ENCODE results near the gene ODAD4.

The ODAD4 gene, protein sequence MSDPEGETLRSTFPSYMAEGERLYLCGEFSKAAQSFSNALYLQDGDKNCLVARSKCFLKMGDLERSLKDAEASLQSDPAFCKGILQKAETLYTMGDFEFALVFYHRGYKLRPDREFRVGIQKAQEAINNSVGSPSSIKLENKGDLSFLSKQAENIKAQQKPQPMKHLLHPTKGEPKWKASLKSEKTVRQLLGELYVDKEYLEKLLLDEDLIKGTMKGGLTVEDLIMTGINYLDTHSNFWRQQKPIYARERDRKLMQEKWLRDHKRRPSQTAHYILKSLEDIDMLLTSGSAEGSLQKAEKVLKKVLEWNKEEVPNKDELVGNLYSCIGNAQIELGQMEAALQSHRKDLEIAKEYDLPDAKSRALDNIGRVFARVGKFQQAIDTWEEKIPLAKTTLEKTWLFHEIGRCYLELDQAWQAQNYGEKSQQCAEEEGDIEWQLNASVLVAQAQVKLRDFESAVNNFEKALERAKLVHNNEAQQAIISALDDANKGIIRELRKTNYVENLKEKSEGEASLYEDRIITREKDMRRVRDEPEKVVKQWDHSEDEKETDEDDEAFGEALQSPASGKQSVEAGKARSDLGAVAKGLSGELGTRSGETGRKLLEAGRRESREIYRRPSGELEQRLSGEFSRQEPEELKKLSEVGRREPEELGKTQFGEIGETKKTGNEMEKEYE

DNA sequence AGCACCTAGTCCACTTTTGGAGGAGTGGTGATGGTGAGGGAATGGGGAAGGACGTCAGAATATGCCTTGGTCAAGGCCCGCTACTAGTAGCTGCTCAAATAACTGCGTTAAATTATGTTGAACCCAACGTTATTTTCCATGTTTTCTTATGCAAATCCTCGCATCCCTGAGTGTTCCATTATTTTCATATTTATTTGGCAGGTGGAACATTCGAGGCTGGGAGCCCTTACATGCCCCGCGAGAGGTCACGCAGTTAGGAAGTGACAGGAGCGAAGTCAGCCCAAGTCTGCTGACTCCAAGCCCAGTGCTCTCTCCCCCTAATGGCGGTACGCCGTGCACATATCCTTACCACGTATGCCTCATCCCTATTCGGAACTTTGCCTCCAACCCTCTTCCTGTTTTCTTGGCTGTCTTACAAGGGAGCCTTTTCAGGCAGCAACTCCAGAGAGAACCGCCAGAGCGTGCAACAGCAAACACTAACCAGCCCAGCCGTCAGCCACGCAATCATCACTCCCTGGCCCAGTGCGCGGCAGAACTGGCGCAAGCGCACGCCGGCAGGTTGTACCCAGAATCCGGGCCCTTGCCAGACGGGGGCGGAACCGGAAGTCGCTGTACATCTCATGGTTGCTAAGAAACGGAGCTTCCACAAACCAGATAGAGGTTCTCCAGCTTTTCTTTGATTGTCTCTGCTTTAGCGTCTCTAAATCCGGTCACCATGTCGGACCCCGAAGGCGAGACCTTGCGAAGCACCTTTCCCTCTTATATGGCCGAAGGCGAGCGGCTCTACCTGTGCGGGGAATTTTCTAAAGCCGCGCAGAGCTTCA lies at the start of gene ODAD4:
ODAD4 (plus strand) TSS at position 609 of the 824 bp plus-strand sequence; CDS start at position 716, 107 bp downstream.
- DNase-seq (ENCODE audit: low read depth) = peak; percentile 99

DNA sequence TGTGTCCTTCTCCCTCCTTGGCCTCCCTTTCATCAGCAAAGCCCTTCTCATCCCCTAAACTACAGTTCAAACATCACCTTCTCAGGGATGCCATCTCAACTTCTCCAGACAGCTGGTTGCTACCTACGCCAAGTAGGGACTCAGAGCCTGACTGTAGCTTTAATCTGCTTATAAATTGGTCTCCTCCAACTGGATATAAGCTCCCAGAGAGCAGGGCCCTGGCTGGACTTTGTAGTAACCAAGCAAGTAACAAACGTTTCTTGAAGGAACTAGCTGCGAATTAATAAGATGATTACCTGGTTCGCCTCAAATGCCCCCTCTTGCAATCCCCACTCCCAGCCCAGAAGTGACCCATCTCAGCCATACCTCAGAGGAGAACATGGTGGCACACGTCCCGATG lies 47.7 kb upstream of the ODAD4 start:
- no peak for DNase-seq (ENCODE audit: low read depth)

DNA sequence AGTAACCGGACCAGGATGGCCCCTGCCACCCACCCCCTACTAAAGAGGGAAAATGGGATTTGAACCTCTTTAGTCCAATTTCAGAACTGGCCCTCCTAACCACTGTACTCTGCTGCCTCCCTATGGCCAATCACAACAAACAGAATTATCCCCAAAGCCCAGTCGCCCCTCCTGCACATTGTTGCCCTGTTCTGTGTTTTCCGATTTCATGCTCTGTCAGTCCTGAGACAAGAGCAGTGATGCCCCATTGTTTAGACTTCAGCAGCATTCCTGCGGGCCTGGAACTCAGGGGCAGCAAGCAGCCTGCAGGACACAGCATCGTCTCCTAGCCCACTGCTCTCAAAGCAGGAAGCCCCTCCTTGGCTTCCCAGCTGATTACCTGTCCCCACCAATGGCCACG lies 44.7 kb upstream of the ODAD4 start:
- no peak for DNase-seq (ENCODE audit: low read depth)

DNA sequence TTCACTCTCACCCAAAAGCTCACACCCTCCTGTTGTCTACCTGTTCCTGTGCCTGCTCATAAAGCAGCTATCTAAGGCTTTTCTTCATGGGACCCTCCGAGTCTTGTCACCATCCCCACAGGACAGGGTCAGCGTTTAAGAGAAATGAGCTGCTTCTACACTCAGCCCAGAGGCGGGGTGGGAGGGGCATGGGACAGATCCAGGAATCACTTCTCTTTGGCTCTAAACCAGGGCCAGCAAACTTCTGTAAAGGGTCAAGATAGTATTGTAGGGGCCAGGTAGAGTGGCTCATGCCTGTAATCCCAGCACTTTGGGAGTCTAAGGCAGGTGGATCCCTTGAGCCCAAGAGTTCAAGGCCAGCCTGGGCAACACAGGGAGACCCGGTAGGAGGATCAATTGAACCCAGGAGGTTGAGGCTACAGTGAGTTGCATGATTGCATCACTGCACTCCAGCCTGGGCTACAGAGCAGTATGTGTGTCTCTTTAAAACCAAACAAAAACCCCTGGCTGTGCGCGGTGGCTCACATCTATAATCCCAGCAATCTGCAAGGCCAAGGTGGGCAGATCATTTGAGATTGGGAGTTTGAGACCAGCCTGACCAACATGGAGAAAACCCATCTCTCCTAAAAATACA lies 42.0 kb upstream of the ODAD4 start:
- DNase-seq (ENCODE audit: low read depth) = no peak

DNA sequence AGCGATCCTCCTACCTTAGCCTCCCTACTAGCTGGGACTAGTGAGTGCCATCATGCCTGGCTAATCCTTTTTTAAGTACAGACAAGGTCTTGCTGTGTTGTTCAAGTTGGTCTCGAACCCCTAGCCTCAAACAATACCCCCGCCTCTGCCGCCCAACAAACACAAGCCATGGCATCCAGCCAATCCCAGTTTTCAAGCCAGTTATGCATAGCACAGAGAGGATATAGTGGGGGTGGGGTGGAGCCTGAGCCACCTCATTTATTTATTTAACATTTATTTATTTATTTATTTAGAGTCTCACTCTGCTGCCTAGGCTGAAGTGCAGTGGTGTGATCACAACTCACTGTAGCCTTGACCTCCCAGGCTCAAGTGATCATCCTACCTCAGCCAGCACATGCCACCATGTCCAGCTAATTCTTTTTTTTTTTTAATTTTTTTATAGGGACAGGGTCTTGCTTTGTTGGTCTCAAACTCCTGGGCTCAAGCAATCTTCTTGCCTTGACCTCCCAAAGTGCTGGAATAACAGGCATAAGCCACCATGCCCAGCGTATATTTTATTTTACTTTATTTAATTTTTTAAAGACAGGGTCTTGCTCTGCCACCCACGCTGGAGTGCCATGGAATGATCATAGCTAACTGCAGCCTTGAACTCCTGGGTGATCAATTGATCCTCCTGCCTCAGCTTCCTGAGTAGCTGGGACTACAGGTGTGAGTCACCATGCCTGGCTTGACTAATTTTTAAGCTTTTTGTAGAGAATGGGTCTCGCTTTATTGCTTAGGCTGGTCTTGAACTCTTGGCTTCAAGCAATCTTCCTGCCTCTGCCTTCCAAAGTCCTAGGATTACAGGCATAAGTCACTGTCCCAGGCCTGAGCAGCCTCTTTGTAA lies 39.0 kb upstream of the ODAD4 start:
- DNase-seq (ENCODE audit: low read depth) = peak; percentile 31

DNA sequence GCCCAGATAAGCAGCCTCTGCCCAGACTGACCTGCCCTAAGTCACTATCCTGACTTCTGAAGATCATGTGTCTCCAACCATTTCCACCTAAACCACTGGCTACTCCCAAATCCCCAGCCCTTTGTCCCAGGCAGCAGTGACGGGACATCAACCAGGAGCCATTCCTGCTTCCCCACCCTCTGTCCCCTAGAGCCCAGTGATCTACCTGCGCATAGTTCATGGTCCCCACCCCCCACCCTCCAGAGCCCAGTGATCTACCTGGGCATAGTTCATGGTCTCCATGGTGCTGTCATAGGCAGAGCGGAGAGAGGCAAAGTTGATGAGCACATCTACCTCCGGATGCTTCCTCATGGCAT lies 38.4 kb upstream of the ODAD4 start:
- no peak for DNase-seq (ENCODE audit: low read depth)

DNA sequence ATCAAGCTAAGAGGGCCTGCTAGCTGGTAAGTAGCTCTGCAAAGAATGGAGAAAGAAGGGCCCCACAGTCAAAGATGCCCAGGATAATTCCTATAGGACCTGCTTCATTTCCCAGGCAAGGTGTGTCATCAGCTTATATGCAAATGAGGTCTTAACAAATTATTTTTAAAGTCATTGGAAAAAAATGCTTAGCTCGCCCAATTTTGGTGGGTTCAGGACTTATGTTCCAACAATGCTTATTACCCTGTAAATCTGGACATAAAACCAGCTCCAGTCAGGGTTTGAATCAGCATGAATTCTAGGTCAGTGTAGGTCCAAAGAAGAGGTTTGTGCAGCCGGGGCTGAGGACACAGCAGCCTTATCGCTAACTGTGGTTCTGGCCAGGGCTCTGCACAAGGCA lies 37.0 kb upstream of the ODAD4 start:
- DNase-seq (ENCODE audit: low read depth) = no peak

DNA sequence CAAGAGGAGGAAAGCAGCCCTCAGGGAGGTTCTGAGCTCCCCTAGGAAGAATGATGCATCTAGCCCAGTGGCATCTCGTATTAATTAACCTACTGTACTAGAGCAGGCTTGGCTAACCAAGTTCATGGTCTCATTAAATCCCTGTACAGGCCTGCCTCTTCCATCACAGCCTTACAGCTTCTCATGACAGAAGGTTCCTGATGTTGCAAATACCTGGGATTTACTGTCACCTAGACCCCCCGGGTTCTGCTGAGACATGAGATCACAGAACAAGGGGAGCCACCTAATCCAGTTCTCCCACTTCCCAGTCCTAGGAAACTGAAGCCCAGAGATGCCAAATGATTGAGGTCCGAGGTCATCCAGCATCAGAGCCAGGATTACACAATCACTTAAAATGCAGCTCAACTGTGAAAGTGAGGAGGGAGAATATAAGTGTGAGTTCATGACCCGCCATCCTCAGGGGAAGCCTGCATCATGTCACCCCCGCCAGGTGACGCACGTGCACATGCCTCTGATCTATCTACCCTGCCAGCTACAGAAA lies 35.6 kb upstream of the ODAD4 start:
- DNase-seq (ENCODE audit: low read depth) = peak; percentile 96

DNA sequence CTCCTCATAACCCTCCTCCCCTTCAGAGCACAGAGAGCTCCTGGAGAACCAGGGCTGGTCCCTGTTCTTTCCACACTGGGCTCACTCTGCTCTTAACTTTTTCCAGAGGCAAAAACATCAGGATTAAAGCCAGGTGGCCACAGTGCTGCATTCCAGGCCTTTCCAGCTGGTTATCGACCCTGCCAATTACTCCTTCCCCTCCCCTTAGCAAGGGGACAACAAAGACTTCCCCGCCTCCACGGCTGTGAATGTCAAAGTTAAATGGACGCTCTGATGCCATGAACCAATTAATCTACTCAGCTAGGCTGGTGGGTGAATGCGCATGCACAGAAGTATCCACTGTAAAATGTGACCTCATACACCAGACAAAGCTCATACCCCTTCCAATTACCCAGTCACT lies 34.8 kb upstream of the ODAD4 start:
- peak; percentile 27 for DNase-seq (ENCODE audit: low read depth)

DNA sequence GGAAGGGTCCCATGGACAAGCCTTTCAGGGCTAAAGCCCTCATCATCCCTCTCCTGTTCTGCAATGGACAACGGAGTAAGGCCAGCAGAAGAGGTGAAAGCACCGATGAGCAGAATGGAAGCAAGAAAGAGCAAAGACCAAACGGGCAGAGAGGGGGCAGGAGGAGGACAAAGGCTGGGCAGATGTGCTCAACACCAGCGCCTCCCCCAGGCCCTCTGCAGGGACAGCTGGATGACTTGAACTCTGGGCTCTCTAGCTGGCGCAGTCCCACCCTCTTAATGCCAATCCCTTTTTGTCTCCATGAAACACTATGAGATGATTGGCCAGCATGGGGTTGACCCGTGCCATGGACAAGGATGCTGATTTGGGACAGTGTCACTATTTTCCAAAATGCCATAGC lies 33.7 kb upstream of the ODAD4 start:
- no peak for DNase-seq (ENCODE audit: low read depth)

DNA sequence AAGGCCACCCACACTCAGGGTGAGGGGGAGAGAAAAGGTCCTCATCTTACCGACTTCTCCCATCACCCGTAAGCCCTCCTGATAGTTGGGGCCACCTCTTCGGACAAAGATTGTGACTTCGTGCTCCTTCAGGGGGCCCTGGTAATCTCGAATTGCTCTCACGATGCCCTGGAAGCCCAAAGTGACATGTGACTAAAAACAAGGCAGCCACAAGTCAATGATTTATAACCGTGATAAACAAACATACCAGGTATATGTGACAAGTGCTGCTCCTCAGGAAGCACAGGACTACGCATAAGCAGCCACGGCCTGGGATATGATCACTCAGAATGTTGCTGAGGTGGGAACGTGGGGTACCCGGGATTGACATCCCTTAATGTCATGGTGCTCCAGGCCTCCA lies 28.8 kb upstream of the ODAD4 start:
- DNase-seq (ENCODE audit: low read depth) = no peak

DNA sequence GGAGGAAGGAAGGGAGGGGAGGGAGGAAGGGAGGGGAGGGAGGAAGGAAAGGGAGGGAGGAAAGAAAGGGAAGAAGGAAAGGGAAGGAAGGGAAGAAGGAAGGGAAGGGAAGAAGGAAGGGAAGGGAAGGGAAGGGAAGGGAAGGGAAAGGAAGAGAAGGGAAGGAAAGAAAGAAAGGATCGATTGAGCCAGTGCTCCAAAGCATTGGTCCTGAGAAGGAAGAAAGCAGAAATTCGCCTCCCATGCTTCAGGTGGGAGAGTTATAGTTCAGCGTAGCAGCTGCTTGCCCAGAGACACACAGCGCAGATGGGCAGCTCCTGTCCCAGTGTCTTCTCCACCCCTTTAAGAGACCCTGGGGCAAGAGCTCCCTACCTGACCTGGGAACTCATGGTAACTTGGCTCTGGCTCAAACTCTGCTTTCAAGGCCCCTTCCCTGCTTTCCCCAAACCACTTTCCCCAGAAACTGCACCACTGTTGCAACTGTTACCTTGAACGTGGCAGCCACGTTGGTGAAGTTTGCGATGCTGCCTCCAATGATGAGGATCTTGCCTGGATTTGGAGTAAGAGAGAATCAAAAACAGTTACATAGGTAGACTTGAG lies 26.1 kb upstream of the ODAD4 start:
- no peak for DNase-seq (ENCODE audit: low read depth)

DNA sequence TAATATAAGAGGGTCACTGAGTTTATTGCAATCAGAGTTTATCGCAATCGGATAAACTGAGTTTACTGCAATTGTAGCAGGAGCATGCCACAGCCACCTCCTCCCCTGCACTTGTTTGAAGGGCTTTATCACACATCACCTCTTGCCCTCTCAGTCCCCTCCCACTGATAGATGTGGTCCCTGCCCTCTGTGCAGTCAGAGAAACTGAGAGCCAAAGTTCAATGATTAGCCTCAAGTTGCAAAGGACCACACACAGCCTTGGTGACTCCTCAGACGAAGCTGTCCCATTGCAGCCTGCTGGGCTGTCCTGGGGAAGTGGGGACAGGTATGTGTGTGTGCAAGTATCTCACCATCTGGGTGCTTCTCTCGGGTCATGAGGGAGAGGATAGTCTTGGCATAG lies 25.2 kb upstream of the ODAD4 start:
- DNase-seq (ENCODE audit: low read depth) = no peak

DNA sequence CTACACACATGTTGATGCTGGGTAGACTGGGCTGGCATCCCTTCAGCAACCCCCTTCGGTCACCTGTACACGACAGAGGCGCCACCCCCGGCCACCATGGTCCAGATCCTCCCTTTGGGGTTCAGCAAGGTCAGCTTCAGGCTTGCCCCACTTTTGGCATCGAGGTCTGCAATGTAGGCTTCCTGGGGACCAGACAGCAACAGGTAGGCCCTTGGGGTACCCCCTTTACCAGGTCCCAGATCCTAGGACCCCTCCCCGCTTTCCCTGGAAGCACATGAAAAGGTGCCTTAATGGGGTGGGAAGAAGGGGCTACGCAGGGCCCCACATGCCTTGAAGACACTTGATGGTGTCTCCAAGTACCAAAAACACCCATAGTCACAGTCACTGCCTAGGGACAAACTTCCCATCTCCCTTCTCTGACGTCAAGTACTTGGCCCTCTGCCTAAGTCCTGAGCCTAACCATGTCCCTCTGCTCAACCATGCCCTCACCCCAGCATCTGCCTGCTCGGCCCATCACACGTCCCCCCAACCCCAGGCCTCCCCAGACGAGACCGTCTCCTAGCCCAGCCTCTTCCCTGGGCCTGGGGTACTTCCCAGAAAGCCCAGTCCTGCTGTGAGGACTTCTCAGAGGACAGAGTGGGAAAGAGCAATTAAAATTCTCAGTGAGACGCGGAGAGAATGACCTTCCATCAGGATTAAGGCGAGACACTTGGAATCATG lies 23.8 kb upstream of the ODAD4 start:
- peak; percentile 60 for DNase-seq (ENCODE audit: low read depth)

DNA sequence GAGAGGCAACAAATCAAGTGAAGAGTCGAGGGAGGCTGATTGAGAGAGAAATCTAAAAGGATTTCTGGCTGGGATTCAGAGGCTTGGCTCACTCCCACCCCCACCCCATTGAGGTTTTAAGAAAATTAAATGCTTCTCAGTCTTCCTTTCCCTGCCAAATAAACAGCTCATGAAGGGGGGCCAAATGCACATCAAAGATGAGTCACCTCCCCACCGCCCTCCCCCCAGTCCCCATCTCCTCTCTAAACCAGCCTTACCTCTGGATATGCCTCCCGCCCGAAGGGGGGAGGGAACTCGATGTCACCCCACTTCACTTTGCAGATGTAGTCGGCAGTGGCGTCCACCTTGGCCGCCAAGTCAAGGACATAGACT lies 23.2 kb upstream of the ODAD4 start:
- peak; percentile 87 for DNase-seq (ENCODE audit: low read depth)

DNA sequence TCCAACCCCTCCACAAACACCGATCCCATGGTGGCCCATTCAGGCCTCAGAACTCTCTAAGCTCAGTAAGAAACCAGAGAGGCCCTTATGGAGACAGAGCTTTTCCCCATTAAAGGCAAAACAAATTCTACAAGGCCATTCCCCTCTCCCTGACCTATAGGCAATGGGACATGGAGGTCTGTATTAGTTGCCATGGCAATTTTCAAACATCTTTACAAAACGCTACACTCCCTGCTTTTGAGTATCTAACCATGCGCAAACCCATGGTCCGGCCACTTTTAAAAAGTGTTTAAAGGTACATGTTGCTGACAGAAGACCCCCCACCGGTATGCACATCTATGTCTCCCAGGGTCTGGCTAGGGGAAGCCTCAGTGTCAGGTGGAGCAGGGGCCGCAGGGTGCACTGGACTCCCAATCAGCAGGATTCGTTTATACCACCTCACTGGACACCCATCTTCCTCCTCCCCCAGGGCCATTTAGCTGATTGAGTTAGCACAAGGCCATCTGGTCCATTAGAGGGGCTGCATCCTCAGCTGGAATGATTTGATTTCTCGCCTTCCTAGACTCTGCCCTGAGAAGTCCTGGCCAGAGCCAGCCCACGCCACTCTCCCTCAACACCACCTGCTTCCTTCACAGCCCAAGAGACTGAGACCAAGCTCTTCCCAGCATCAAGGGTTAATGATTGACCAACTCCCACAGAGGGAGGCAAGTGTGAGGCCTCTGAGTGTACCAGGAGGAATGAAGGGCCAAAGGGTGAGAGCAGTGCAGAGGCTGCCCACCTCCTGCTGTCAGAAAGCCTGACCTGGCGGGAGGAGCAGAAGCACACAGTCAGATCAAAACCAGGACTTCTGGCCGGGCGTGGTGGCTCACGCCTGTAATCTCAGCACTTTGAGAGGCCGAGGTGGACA lies 22.5 kb upstream of the ODAD4 start:
- DNase-seq (ENCODE audit: low read depth) = peak; percentile 44

DNA sequence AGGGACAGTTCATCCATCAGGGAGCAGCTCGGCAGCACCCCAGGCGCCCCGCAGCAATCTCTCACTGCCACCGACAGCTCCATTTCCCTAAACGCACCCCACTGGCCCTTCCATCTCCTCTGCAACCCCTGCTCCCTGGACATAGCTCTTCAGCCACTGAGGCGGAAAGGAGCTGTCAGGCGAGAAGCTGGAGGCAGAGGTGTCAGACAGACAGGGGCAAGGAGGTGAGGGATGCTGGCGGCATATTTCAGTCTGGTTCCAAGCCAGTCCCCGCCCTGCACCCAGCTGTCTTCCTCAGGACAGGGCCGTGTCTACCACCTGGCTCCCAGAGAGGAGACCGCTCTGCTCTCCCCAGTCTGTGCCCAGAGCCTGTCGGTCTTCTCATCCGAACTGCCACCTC lies 21.3 kb upstream of the ODAD4 start:
- DNase-seq (ENCODE audit: low read depth) = no peak

DNA sequence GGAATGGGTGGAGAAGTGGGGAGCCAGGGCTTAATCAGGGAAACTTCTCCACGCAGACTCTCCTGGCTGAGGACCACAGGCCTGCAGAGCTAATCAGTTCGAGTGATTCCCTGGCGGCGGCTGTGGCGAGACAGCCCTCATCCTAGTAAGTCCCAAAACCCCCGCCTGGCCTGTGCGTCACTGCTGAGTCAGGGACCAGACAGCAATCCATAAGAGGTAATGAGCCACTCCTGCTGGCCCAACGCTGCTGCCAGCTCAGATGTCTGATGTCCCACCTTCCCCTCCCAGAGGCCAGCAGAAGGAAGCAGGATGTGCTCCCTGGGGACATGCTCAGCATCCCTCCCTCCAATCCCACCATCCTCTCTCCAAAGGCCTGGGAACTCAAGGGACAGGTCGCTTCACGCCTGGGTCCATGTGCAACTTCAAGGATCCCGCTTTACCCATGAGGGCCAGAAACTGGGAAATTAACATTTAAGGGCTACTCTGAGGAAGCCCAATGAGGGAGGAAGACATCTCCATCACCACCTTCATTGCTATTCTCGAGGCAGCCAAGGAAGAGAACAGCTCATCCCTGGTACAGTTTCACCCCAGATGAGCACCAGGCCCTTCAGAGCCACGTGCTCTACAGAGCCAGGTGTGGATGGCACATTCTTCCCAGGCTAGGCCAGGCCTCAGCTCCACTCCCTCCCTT lies 19.6 kb upstream of the ODAD4 start:
- DNase-seq (ENCODE audit: low read depth) = peak; percentile 99
